Stimulated activated naive CD8-positive, alpha-beta T cell treated with anti-CD3 and anti-CD28 coated beads, Interleukin-15, Interleukin-2, amounts not matched to agents 100 U/mL and 50 U/mL, for 24 hours (primary cell): Measurements from ENCODE around the gene NRG2.
A peak's percentile ranks its signal among the peaks of the same experiment; 100 is the strongest.

Experiments used
- ATAC-seq: fragments of 150-1000 bp; cut with Tn5 transposase; one replicate; pipeline ENCODE4 v1.10.0; 2021
- DNase-seq: peaks from one replicate; pipeline ENCODE4 v3.0.0; 2021

NRG2 gene

DNA sequence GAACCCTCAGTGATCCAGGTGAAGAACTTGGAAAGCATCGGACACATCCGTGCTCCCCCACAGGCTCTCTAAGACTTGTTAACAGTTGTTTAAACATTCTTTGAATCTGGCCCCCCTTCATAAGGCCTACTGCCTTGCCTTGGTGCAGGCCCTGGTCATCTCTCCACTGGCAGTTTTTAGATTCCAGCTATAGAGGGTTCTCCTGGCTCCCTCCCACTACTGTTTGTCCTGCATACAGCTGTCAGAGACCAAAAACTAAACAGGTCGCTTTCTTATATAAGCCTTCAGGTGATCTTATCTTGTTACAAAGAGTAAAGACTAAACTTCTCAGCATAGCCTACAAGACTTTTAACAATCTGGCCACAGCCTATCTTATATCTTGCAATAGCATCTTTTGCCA lies 32.3 kb downstream of the NRG2 start:
- ATAC-seq (no peak), DNase-seq (no peak)

DNA sequence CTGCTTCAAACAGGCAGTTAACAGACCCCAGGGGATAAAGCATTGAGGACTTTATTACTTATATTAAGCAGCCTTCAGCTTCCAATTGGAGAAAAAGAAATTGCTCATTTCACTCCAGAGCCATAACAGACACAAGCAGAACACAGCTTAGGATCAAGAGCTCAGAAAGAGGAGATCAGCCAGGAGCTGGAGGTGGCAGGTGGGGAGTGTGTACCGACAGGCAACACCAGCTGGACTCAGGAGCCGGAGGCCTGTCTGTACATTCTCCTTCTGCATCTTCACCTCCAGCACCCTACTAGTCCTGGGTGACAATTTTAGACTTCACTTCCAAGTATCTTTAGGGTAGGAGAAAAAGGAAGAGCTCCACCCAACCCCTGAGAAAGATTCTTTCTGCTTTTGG lies 35.8 kb downstream of the NRG2 start:
- ATAC-seq = no peak

DNA sequence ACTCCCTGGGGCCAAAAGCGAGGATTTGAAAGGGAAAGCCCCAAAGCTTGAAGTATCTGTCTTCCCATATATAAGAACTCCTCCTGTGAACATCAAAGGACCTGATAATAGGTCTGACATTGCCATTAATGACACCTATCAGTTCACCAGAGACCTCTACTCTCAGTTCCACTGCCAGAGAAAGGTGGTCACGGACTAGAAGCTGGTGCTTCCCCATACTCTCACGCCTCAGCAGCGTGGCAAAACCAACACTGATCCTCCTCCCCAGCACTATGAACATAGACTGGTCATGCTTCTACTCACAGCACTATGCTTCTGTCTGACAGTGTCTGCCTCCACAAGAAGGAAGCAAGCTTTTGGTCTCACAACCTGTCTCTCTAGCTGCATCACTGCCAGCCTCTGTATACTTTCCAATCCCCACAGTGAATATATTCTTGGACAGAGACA lies 37.9 kb downstream of the NRG2 start:
- peak; percentile 28 for ATAC-seq
- no peak for DNase-seq

More for the DNA sequence above, 35.8 kb downstream of the NRG2 start:
- no peak for DNase-seq

- DNase-seq = no peak
- ATAC-seq = no peak
These were observed 38.9 kb downstream of the NRG2 start for GRCh38 chr5:140004174-140004573.

DNA sequence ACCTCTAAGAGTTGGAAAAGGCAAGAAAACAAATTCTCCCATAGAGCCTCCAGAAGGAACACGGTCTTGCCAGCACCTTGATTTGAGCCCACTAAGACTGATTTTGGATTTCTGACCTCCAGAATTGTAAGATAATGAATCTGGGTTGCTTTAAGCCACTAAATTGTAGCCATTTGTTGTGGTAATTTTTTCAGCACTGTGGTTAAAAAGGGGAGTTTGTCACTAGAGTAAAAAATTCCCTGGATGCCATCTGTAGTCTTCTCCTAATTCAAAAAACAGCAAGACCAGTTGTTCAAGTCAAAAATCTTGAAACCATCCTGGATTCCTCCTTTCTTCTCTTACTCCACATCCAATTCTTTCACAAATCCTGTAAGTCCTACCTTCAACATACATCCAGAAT lies 39.6 kb downstream of the NRG2 start:
- no peak for DNase-seq
- ATAC-seq = no peak

DNA sequence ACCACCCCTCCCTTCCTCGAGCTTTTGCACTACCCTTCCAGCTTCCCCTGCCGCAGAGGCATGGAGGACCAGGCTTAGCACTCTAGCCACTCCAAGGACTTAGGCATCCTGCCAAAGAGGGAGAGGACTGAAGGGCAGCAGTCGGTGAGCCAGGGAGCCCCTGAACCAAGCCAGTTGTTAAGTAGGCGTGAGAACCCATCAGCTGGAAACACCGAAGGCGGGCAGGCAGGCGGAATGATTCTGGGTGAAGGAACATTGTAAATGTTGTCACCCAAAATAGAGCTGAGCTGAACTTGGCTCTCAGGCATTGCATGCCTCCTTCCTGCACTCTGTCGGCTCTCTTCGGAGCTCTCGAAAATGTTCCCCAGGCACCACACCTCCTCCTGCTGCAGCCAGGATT lies 42.8 kb downstream of the NRG2 start:
- DNase-seq = no peak
- ATAC-seq = no peak

DNA sequence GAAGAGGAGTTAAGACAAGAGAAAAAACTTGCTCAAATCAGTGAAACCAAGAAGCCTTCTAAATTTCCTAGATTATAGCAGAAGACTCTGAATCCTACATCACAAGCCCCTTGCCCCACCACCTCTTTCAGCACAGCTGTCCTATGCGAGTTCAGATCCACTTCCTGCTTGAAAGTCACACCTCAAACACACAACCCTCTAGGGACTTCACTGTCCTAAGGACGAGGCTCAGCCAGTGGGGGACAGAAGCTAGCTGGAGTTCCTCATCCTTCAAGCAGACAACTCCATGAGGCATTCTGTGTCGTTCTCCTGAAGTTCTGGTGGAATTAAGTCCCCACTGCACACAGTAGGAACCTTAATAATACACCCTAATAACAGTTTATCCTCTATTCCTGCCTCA lies 44.3 kb downstream of the NRG2 start:
- no peak for ATAC-seq
- DNase-seq = no peak

DNA sequence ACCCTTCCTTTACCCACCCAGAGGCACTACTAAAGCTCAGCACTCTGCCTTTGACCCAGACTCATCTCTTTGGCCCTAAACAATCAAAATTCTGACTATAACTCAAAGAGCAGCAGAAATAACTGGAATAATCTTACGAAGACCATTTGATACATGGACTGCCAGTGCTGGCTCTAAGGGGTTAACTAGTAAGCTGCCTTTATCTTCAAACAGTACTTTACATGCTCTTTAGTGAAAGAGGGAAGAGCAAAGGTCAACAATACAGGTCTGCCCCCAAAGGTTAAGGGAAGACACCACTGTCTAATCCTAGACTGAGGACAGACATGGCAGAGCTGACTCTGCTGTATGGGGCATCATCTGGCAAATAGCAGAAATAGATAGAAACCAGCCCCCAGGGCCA lies 45.8 kb downstream of the NRG2 start:
- ATAC-seq (no peak), DNase-seq (no peak)

GRCh38 chr5:139995929-139996328 lies 47.2 kb downstream of the NRG2 start:
- no peak for ATAC-seq

GRCh38 chr5:139994234-139994633 lies 48.9 kb downstream of the NRG2 start:
- no peak for DNase-seq
- no peak for ATAC-seq

More at GRCh38 chr5:139995929-139996328, 47.2 kb downstream of the NRG2 start:
- no peak for DNase-seq

DNA sequence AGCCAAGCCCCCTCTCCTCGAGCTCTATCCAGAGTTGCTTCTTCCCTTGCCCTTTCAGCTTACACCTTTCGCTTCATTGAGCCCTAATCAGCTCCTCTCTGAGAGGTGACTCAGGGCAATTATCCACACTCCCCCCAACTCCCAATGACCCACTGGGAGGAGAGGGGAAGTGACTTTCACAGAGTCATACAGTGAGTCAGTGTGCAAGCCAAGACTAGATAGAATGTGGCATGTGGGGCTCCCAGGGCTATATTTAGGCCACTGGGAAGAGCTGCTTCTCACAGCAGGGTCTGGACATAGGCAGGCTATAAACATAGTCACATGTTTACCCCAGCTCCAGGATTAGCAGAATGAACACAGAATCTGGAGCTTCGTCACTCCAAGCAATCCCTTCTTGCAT lies 57.4 kb downstream of the NRG2 start:
- DNase-seq (no peak), ATAC-seq (no peak)

DNA sequence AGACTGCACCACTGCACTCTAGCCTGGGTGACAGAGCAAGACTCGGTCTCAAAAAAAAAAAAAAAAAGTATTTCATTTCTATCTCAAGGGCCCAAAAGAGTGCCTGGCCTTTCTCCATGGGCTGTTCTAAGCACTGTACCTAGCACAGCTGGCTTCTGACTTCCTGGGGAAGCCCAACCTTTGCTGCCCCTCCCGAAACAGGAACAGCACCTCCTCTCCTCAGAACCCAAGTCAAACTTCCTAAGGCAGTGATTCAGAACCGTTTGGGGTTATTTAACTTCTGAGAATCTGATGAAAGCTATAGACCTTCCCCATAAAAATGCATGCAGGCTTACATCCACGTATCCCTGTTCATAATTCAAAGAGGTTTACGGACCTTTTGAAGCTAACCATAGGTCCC lies 57.8 kb downstream of the NRG2 start:
- DNase-seq = no peak
- ATAC-seq = no peak

DNA sequence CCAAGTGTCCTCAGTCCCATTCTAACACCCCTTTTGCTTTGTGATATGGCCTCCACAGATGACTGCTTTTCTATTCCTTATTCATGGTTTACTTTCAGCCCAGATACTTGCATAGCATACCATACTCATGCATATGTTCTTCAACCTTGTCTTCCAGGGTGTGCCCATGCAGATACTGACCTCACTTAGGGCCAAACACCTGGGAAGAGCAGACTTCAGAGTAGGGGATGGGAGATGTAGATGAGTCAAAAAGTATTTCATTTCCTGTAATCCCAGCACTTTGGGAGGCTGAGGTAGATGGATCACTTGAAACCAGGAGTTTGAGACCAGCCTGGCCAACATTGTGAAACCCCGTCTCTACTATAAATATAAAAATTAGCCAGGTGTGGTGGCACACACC lies 58.3 kb downstream of the NRG2 start:
- ATAC-seq = no peak

DNA sequence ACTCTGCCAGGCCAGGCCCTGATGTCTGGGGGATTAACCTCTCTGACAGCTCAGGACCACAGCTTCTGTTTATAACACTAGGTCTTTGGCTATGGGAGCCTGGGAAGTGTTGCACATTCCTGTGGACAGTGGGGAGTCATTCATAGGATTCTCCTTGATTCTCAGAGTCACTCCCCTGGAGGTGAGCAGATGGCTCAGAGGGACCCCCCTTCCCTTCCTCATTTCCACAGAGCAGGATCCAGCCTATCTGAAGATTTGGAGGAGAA lies 60.2 kb downstream of the NRG2 start:
- DNase-seq (no peak), ATAC-seq (no peak)

More for the DNA sequence above, 58.3 kb downstream of the NRG2 start:
- DNase-seq = no peak

DNA sequence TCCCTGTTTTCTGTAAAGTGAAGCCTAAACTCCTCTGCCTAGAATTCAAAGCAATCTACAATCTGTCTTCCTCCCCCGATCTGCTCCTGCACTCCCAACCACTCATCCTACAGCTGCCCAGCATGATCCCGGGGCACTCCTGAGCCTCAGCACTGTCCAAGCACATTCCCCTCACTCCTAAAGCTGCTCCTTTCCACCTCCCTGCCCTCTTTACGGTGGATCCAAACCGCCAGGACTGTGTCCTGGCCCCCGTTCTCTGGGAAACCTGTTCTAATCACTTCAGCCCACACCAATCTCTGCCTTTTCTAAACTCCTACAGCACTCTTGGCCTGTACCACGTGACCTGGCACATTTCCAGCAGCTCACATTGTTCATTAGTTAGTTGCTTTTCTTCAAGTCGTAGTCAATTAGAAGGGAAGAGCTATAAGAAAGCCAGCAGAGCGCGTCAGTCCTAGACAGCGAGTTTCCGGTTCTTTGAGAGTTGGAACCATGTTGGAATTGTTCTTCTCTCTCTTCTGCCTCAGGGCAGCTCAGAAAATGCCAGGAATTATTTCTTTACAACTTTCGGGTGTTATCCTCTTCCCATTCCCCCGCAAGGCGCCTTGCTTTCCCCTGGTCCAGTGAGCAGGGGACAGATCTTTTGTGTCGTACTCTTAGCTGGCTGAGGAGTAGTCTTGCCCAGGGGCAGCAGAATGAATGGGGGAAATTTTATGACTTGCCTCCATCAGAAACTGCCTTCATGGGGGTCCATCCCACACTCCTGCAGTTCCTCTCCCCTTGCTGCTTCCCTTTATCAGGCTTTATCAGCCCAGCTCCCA lies 60.7 kb downstream of the NRG2 start:
- DNase-seq = no peak
- ATAC-seq = no peak

DNA sequence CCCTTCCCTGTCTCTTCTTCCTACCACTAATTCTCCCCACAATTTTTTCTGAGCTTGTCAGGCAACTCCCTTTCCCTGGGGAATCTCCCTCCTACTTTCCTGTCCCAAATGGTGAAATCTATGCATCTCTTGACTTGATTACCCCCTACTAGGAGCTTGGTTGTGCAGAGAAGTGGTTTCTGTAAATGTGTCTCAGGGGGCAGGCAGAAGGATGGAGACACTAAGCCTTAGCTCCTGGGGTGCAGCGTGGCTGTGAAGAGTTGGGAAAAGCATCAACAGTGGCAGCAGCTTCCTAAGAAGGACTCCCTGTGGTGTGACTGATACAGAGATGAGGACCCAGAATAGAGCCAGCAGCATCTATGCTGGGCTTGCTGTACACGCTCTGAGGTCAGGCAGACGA lies 62.3 kb downstream of the NRG2 start:
- ATAC-seq (no peak), DNase-seq (no peak)

GRCh38 chr5:139979943-139980342 lies 63.2 kb downstream of the NRG2 start:
- no peak for DNase-seq

DNA sequence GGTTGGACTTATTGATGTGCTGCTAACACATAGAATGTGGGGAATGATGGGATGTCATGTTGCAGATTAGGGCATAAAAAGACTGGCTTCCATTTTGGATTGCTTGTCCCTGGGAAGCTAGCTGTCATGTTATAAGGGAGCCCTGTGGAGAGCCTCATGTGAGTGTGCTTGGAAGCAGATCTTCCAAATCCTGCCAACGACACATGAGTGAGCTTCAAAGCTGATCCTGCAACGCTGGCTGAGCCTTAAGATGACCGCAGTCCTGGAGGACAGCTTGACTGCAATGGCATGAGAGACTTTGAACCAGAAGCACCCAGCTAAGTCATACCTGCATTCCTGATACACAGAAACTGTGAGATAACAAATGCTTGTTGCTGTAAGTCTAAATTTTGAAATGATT lies 63.6 kb downstream of the NRG2 start:
- no peak for ATAC-seq
- DNase-seq = no peak

More at GRCh38 chr5:139979943-139980342, 63.2 kb downstream of the NRG2 start:
- ATAC-seq = no peak

GRCh38 chr5:139976703-139977102 lies 66.4 kb downstream of the NRG2 start:
- DNase-seq (no peak), ATAC-seq (no peak)

- no peak for ATAC-seq
These were observed 67.2 kb downstream of the NRG2 start for GRCh38 chr5:139975942-139976341.

DNA sequence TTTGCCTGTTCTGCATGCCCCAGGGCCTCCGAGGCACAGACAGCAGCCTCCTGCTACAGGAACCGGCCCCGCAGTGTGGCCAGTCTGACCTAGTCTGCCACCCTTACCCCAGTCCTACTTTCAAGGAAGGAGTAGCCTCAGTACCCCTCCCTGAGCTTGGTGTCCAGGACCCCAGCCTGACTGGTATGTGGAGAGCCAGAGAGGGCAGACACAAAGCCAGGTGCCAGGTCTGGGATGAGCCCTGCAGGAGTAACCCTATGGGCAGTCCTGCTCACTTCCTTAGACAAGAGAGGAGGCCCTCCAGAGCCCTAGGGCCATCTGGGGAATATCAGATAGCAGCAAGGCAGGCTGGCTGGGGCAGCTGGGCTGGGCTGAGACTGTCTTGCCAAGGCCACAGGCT lies 67.8 kb downstream of the NRG2 start:
- ATAC-seq (no peak), DNase-seq (no peak)

More at GRCh38 chr5:139975942-139976341, 67.2 kb downstream of the NRG2 start:
- DNase-seq = no peak

DNA sequence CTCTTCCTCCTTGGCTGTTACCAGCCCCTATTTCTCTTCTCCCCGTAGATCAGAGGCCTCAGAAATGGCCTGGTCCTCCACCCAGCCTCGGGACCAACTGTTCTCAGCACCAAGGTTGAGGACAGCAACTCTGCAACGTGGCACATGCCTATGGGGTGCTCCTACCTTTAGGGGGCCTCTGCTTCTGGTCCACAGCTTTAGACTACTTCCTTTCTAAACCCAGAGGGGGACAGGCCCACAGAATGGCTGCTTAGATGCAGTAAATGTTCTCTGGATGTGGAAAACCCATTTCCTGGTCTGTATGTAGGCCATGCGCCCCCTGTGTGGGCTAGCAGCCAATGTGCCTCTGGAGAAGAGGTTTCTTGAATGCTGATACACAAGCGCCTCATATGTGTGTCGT lies 68.4 kb downstream of the NRG2 start:
- DNase-seq = no peak
- no peak for ATAC-seq

GRCh38 chr5:139971202-139971725 lies 71.8 kb downstream of the NRG2 start:
- DNase-seq = no peak
- ATAC-seq = no peak

- ATAC-seq (no peak), DNase-seq (no peak)
These were observed 73.8 kb downstream of the NRG2 start for GRCh38 chr5:139969318-139969717.
